GM23248 (cell line): Measurements from ENCODE around the gene RASGRF1.

ENCODE experiments used
- EZH2 ChIP-seq: fragments of 200-600 bp; sonication (generic); IDR thresholded peaks from 2 replicates; pipeline ENCODE4 v1.6.1; 2018; ENCODE audit warnings: antibody characterized with exemption, mild to moderate bottlenecking; ENCODE audit not compliant: insufficient read depth, poor library complexity, severe bottlenecking
- EZH2phosphoT487 ChIP-seq: fragments of 200-600 bp; sonication (generic); IDR thresholded peaks from 2 replicates; pipeline ENCODE4 v1.6.1; 2018; ENCODE audit warnings: antibody characterized with exemption, moderate library complexity, mild to moderate bottlenecking, low read depth; ENCODE audit not compliant: insufficient read depth

DNA sequence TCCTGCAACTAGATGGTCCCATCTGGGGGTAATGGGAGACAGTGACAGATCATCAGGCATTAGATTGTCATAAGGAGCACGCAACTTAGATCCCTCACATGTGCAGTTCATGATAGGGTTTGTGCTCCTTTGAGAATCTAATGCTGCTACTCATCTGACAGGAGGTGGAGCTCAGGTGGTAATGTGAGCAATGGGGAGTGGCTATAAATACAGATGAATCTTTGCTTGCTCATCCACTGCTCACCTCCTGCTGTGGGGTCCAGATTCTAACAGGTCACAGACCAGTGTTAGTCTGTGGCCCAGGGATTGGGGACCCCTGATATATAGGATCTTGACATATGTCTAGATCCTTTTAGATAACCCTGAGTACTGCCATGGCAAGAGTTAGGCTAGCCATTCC, 52.7 kb downstream of the RASGRF1 start:
- TF ChIP-seq EZH2 = no peak
- TF ChIP-seq EZH2phosphoT487 = no peak
